ENCODE measurements around the gene C1RL.

C1RL gene

DNA sequence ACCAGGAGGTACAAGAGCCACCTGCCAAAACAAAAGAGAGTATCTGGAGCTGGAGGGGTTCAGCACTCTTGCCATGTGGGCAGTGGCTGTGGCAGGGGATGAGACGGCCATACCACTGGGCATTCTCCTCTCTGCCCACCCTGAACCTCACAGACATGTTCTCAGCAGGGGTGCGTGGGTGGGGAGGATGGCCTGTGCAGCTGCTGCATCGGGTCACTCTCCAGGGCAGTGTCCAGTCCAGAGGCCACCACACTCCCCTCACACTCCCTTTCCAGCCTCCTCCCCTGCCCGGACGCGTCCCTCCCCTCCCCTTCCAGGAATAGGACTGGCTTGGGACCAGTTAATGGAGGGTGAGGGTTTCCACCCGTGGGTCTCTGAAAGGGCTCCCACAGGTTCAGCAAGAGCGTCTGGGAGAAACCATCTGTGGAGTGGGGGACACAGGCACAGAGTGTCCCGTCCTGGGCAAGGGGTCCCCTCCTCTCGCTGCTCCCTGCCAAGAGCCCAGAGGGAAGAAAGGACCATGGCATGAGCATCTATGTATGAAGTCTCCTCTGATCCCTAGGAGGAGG is 17.3 kb downstream of the C1RL start:
- no peak overlapping the region for H3K4me3 ChIP-seq (replicated peaks; ENCODE audit: insufficient read depth, low read length)
- TF ChIP-seq, protein P1, sequence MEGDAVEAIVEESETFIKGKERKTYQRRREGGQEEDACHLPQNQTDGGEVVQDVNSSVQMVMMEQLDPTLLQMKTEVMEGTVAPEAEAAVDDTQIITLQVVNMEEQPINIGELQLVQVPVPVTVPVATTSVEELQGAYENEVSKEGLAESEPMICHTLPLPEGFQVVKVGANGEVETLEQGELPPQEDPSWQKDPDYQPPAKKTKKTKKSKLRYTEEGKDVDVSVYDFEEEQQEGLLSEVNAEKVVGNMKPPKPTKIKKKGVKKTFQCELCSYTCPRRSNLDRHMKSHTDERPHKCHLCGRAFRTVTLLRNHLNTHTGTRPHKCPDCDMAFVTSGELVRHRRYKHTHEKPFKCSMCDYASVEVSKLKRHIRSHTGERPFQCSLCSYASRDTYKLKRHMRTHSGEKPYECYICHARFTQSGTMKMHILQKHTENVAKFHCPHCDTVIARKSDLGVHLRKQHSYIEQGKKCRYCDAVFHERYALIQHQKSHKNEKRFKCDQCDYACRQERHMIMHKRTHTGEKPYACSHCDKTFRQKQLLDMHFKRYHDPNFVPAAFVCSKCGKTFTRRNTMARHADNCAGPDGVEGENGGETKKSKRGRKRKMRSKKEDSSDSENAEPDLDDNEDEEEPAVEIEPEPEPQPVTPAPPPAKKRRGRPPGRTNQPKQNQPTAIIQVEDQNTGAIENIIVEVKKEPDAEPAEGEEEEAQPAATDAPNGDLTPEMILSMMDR (IDR thresholded peaks at IDR 0.05; ENCODE audit: insufficient read depth, low read length): no peak
- TF ChIP-seq, protein P2, sequence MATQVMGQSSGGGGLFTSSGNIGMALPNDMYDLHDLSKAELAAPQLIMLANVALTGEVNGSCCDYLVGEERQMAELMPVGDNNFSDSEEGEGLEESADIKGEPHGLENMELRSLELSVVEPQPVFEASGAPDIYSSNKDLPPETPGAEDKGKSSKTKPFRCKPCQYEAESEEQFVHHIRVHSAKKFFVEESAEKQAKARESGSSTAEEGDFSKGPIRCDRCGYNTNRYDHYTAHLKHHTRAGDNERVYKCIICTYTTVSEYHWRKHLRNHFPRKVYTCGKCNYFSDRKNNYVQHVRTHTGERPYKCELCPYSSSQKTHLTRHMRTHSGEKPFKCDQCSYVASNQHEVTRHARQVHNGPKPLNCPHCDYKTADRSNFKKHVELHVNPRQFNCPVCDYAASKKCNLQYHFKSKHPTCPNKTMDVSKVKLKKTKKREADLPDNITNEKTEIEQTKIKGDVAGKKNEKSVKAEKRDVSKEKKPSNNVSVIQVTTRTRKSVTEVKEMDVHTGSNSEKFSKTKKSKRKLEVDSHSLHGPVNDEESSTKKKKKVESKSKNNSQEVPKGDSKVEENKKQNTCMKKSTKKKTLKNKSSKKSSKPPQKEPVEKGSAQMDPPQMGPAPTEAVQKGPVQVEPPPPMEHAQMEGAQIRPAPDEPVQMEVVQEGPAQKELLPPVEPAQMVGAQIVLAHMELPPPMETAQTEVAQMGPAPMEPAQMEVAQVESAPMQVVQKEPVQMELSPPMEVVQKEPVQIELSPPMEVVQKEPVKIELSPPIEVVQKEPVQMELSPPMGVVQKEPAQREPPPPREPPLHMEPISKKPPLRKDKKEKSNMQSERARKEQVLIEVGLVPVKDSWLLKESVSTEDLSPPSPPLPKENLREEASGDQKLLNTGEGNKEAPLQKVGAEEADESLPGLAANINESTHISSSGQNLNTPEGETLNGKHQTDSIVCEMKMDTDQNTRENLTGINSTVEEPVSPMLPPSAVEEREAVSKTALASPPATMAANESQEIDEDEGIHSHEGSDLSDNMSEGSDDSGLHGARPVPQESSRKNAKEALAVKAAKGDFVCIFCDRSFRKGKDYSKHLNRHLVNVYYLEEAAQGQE (IDR thresholded peaks at IDR 0.05; ENCODE audit: insufficient replicate concordance, low read depth): no peak
- TF ChIP-seq SPI1 (IDR thresholded peaks at IDR 0.05; ENCODE audit: borderline replicate concordance, low read depth) (no peak), GABPA (IDR thresholded peaks at IDR 0.05; ENCODE audit: low read depth) (no peak), POLR2AphosphoS5 (IDR thresholded peaks at IDR 0.05; ENCODE audit: low read depth) (no peak)

DNA sequence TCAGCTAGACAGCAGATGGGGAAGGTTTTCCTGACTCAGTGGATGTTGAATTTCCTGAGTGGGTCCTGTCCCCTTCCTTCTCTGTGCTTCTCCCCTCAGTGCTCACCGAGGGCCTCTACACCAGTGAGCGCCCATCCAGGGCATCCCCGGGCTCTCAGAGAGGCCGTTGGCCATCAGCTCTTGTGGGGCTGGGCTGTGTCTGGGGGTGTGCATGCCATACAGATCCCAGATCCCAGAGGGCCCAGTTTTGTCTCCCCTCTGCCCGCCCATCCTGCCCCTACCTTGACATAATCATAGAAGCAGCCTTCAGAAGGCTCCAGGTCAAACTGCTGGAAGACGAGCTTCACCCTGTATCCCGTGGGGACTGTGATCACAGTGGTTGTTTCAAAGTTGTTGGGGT is 17.8 kb downstream of the C1RL start:
- TF ChIP-seq, protein P1 (IDR thresholded peaks at IDR 0.05; ENCODE audit: insufficient read depth, low read length): no peak
- TF ChIP-seq POLR2AphosphoS5 (IDR thresholded peaks at IDR 0.05; ENCODE audit: low read depth): no peak
- TF ChIP-seq SPI1 (IDR thresholded peaks at IDR 0.05; ENCODE audit: borderline replicate concordance, low read depth): no peak
- TF ChIP-seq, protein P2 (IDR thresholded peaks at IDR 0.05; ENCODE audit: insufficient replicate concordance, low read depth): no peak
- no peak for TF ChIP-seq GABPA (IDR thresholded peaks at IDR 0.05; ENCODE audit: low read depth)
- DNase-seq (ENCODE audit: low read depth in 1 of 2, low spot score in 1 of 2): no peak
- H3K27ac ChIP-seq (replicated peaks): no peak overlapping the region
- H3K4me3 ChIP-seq (replicated peaks; ENCODE audit: insufficient read depth, low read length): no peak overlapping the region
- H3K27me3 ChIP-seq (ENCODE audit: insufficient read depth, poor library complexity, severe bottlenecking): no peaks in the 10 kb centered on the region

More for the DNA sequence above, 17.3 kb downstream of the C1RL start:
- H3K27ac ChIP-seq (replicated peaks): no peak overlapping the region
- no peaks in the 10 kb centered on the region for H3K27me3 ChIP-seq (ENCODE audit: insufficient read depth, poor library complexity, severe bottlenecking)
- DNase-seq (ENCODE audit: low read depth in 1 of 2, low spot score in 1 of 2): no peak

DNA sequence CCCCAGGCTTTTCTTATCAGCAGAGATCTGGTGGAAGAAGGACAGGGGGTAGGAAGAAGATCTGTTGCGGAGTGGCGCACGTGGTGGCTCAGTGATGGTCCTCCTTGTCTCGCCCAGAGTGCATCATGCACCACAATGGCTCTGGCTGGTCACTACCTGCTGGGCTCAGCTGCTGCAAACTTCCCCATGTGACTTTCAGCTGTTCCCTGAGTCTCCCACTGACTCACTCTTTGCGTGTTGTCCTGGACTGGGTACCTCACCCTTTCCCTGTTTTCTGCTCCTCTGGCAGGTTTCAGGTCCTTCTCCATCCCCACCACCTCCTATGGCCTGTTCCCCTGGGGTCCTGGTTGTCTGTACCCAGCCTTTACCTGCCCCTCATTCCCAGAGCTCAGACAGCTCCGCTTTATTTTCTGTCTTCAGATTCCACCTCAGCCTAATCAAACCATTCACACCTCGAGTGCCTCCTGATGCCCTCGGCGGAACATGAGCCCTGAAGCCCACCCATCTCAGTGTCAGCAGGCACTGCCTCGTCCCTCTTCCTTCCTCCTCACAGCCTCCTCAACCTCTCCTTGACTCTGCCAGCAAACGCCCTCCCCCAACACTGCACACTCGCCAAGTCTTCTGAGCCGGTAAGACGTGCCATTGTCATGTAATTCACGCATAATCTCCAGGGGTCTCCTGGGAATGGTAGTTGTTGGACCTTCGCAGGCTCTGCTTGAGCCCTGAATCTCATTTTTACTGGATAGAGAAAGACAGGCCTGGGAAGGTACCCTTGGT is 18.6 kb downstream of the C1RL start:
- H3K27me3 ChIP-seq (ENCODE audit: insufficient read depth, poor library complexity, severe bottlenecking): no peaks in the 10 kb centered on the region
- DNase-seq (ENCODE audit: low read depth in 1 of 2, low spot score in 1 of 2): no peak
- H3K27ac ChIP-seq (replicated peaks): no peak overlapping the region
- TF ChIP-seq GABPA (IDR thresholded peaks at IDR 0.05; ENCODE audit: low read depth) (no peak), POLR2AphosphoS5 (IDR thresholded peaks at IDR 0.05; ENCODE audit: low read depth) (no peak), SPI1 (IDR thresholded peaks at IDR 0.05; ENCODE audit: borderline replicate concordance, low read depth) (no peak)
- TF ChIP-seq, protein P1 (IDR thresholded peaks at IDR 0.05; ENCODE audit: insufficient read depth, low read length): no peak
- TF ChIP-seq, protein P2 (IDR thresholded peaks at IDR 0.05; ENCODE audit: insufficient replicate concordance, low read depth): no peak
- H3K4me3 ChIP-seq (replicated peaks; ENCODE audit: insufficient read depth, low read length): no peak overlapping the region

All from HL-60 (cell line).